Effector CD4-positive, alpha-beta T cell (primary cell): Measurements from ENCODE around the gene CCIN.
A peak's percentile ranks its signal among the peaks of the same experiment; 100 is the strongest.
"Not testable (repeated sequence)": the region's sequence is repeated elsewhere in the genome, so short reads cannot be mapped to it uniquely, and the experiment has no call there.

Experiments
- DNase-seq: peaks from one replicate; pipeline ENCODE4 v3.0.0-alpha.2; 2020

Gene CCIN

GRCh38 chr9:36141288-36141687 lies 27.9 kb upstream of the CCIN start:
- DNase-seq: no peak

- DNase-seq: no peak
These were observed 27.4 kb upstream of the CCIN start for GRCh38 chr9:36141761-36142160.

- no peak for DNase-seq
These were observed 26.5 kb upstream of the CCIN start for GRCh38 chr9:36142510-36143244.

GRCh38 chr9:36143245-36143641 lies 25.9 kb upstream of the CCIN start:
- no peak for DNase-seq

GRCh38 chr9:36144309-36145232 lies 24.6 kb upstream of the CCIN start:
- DNase-seq: no peak

- no peak for DNase-seq
These were observed 23.2 kb upstream of the CCIN start for GRCh38 chr9:36145970-36146369.

- DNase-seq: no peak
These were observed 22.5 kb upstream of the CCIN start for GRCh38 chr9:36146651-36147050.

GRCh38 chr9:36147441-36148175 lies 21.6 kb upstream of the CCIN start:
- DNase-seq: no peak

GRCh38 chr9:36148311-36149051 lies 20.7 kb upstream of the CCIN start:
- peak; percentile 58 for DNase-seq

- no peak for DNase-seq
These were observed 20.0 kb upstream of the CCIN start for GRCh38 chr9:36149197-36149596.

- DNase-seq: no peak
These were observed 18.4 kb upstream of the CCIN start for GRCh38 chr9:36150574-36151315.

- peak; percentile 85 for DNase-seq
These were observed 17.6 kb upstream of the CCIN start for GRCh38 chr9:36151316-36152210.

- no peak for DNase-seq
These were observed 16.3 kb upstream of the CCIN start for GRCh38 chr9:36152741-36153438.

- DNase-seq: no peak
These were observed 15.4 kb upstream of the CCIN start for GRCh38 chr9:36153746-36154145.

GRCh38 chr9:36154331-36154952 lies 14.7 kb upstream of the CCIN start:
- DNase-seq: no peak

- DNase-seq: no peak
These were observed 13.1 kb upstream of the CCIN start for GRCh38 chr9:36156116-36156515.

GRCh38 chr9:36158122-36158521 lies 11.1 kb upstream of the CCIN start:
- no peak for DNase-seq

GRCh38 chr9:36158917-36159316 lies 10.3 kb upstream of the CCIN start:
- no peak for DNase-seq

GRCh38 chr9:36159509-36159908 lies 9.7 kb upstream of the CCIN start:
- not testable (repeated sequence) for DNase-seq

GRCh38 chr9:36160126-36160525 lies 9.1 kb upstream of the CCIN start:
- DNase-seq: not testable (repeated sequence)
